Naive thymus-derived CD4-positive, alpha-beta T cell (primary cell): ENCODE measurements around the gene KRT79. TPM values are rescaled to one million over a fixed set of nuclear protein-coding genes. Genes with fewer than 3 reads are reported as not detected.

Experiments used
- ATAC-seq: fragments of 150-1000 bp; cut with Tn5 transposase; 2 replicates; pipeline ENCODE4 v1.10.0; 2021; ENCODE audit warnings: mild to moderate bottlenecking, moderate library complexity
- CTCF ChIA-PET: fragments of 350-600 bp; sonication (Branson Sonifier 250); formaldehyde crosslinking; loops from one replicate; lab custom pipeline; 2021; ENCODE audit warnings: antibody characterized with exemption; lab: Charles Lee
- POLR2A ChIA-PET: fragments of 350-600 bp; sonication (Branson Sonifier 250); formaldehyde crosslinking; loops from one replicate; lab custom pipeline; 2021; ENCODE audit warnings: antibody characterized with exemption, inconsistent platforms; lab: Charles Lee
- DNase-seq, 9 donors: peaks; one replicate each; pipeline versions ENCODE4 v3.0.0 to v3.0.0-alpha.2; 2020 to 2022; ENCODE audit warnings: mixed read lengths in 1 of 9
- H3K27ac ChIP-seq: one replicate; pipeline ENCODE4 v1.7.0; 2013; ENCODE audit warnings: mild to moderate bottlenecking, low read depth, low read length, moderate library complexity
- H3K27me3 ChIP-seq, 2 donors: one replicate each; pipeline ENCODE4 v1.7.0; 2013; ENCODE audit warnings: low read length in 2 of 2, mild to moderate bottlenecking in 2 of 2, moderate library complexity in 2 of 2; ENCODE audit not compliant: control insufficient read depth in 2 of 2, insufficient read depth in 2 of 2
- H3K36me3 ChIP-seq, 3 experiments: 1 replicate in 2 of 3; 2 replicates in 1 of 3; pipeline ENCODE4 v1.7.0; 2013; ENCODE audit warnings: low read length in 3 of 3, mild to moderate bottlenecking in 3 of 3, moderate library complexity in 1 of 3; ENCODE audit not compliant: insufficient read depth in 3 of 3, control insufficient read depth in 2 of 3
- H3K4me1 ChIP-seq, 2 donors: one replicate each; pipeline ENCODE4 v1.7.0; 2013; ENCODE audit warnings: low read length in 2 of 2, mild to moderate bottlenecking in 2 of 2, moderate library complexity in 1 of 2; ENCODE audit not compliant: control insufficient read depth in 2 of 2, insufficient read depth in 2 of 2
- H3K4me3 ChIP-seq: 2 replicates; pipeline ENCODE4 v1.7.0; 2013; ENCODE audit warnings: mild to moderate bottlenecking, low read length
- H3K9me3 ChIP-seq, 3 experiments: 1 replicate in 2 of 3; 2 replicates in 1 of 3; pipeline ENCODE4 v1.7.0; 2013; ENCODE audit warnings: low read length in 3 of 3; ENCODE audit not compliant: control insufficient read depth in 2 of 3
- H3K27ac Mint-ChIP-seq, 9 donors: one replicate each; pipeline ENCODE4 v1.8.0; 2020 to 2022; ENCODE audit warnings: mixed read lengths in 9 of 9, mild to moderate bottlenecking in 8 of 9, moderate library complexity in 5 of 9, inconsistent platforms in 2 of 9
- H3K27me3 Mint-ChIP-seq, 5 donors: one replicate each; pipeline ENCODE4 v1.8.0; 2021 to 2022; ENCODE audit warnings: mixed read lengths in 5 of 5, mild to moderate bottlenecking in 1 of 5
- H3K36me3 Mint-ChIP-seq, 5 donors: one replicate each; pipeline ENCODE4 v1.8.0; 2020 to 2022; ENCODE audit warnings: mixed read lengths in 5 of 5, mild to moderate bottlenecking in 3 of 5, inconsistent platforms in 1 of 5
- H3K4me1 Mint-ChIP-seq, 7 donors: one replicate each; pipeline ENCODE4 v1.8.0; 2020 to 2022; ENCODE audit warnings: mixed read lengths in 7 of 7, mild to moderate bottlenecking in 3 of 7, inconsistent platforms in 1 of 7
- H3K4me3 Mint-ChIP-seq, 10 donors: one replicate each; pipeline ENCODE4 v1.8.0; 2020 to 2022; ENCODE audit warnings: mild to moderate bottlenecking in 10 of 10, mixed read lengths in 10 of 10, moderate library complexity in 6 of 10, inconsistent platforms in 2 of 10
- H3K9me3 Mint-ChIP-seq, 11 donors: one replicate each; pipeline ENCODE4 v1.8.0; 2020 to 2022; ENCODE audit warnings: mixed read lengths in 11 of 11, mild to moderate bottlenecking in 4 of 11, inconsistent platforms in 1 of 11, moderate library complexity in 1 of 11
- intact Hi-C, 2 donors: fragments of 100-400 bp; cut with micrococcal nuclease; formaldehyde crosslinking; loops; one replicate each; pipeline ENCODE4 v1.15.1; 2023
- polyA plus RNA-seq, 2 donors: library from polyadenylated mRNA; unstranded; fragments of 300-500 nt; fragmentation: Illumina TruSeq; gene quantifications; one replicate each; pipeline ENCODE4 v1.2.3, GENCODE V29; 2021
- total RNA-seq, 6 experiments: library from RNA in 5 of 6; stranded (reverse) in 5 of 6; gene quantifications; 1 replicate in 5 of 6; 2 replicates in 1 of 6; pipeline ENCODE4 v1.2.3 and lab custom pipeline; 2021 to 2026

Gene KRT79
- total and polyA plus RNA-seq, 7 experiments from 2014 or later: not detected

DNA sequence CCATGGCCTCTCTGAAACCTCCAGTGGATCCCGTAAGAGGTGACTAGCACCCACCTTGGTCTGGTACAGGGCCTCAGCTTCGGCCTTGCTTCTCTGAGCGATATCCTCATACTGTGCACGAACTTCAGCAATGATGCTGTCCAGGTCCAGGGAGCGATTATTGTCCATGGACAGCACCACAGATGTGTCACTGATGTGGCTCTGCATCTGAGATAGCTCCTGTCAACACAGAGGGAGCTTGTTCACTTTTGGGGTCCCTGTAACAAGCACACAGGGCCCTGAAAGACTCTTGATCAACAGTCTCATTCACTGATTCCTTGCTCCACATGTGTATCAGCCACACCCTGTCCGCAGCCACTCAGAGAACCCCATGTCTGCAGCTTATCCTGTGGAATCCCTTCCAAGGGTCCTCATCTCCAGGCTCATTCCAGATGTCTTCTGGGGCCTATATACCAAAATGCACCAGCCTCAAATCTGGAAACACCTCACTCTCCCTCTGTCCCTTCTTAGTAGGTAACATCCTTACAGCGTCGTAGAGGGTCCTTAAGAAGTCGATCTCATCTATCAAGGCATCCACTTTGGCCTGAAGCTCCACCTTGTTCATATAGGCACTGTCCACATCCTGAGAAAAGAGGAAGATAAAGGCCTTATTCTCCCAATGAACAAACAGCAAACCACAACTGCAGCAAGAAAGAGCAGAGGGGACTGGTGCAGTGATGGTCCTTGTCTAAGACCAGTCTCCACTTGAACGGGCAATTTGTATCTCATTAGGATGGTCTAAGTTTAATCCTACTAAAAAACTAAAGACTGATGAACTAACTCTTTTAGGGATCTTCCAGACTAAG is 41.7 kb downstream of the KRT79 start:
- H3K36me3 Mint-ChIP-seq: no peaks in the 10 kb centered on the region
- Histone ChIP-seq H3K4me3 (no peak overlapping the region), H3K27me3 (no peaks in the 10 kb centered on the region), H3K4me1 (peaks cover 0 to 5% of the 10 kb centered on the region in 2 donors), H3K27ac (no peak overlapping the region), H3K36me3 (no peaks in the 10 kb centered on the region), H3K9me3 (no peaks in the 10 kb centered on the region)
- POLR2A ChIA-PET: no interaction called here
- no peak overlapping the region for H3K4me3 Mint-ChIP-seq
- peak overlapping the region in 2 of 9 donors; percentile 5 to 67 for H3K27ac Mint-ChIP-seq
- H3K9me3 Mint-ChIP-seq: peaks cover 0 to 1% (median 0%) of the 10 kb centered on the region in 11 donors
- peaks cover 8 to 36% (median 26%) of the 10 kb centered on the region in 7 donors for H3K4me1 Mint-ChIP-seq
- intact Hi-C loops: no loop called here
- CTCF ChIA-PET: no interaction called here
- ATAC-seq (no peak), DNase-seq (no peak)
- H3K27me3 Mint-ChIP-seq: peaks cover 20 to 46% (median 27%) of the 10 kb centered on the region in 5 donors

- DNase-seq: no peak
- POLR2A ChIA-PET: no interaction called here
- peaks cover 8 to 36% (median 26%) of the 10 kb centered on the region in 7 donors for H3K4me1 Mint-ChIP-seq
- peaks cover 0 to 1% (median 0%) of the 10 kb centered on the region in 11 donors for H3K9me3 Mint-ChIP-seq
- H3K27ac Mint-ChIP-seq: no peak overlapping the region
- H3K4me3 ChIP-seq: no peak overlapping the region
- no peak for ATAC-seq
- H3K27ac ChIP-seq: no peak overlapping the region
- H3K27me3 Mint-ChIP-seq: peaks cover 20 to 49% (median 27%) of the 10 kb centered on the region in 5 donors
- H3K27me3 ChIP-seq: no peaks in the 10 kb centered on the region
- CTCF ChIA-PET: no interaction called here
- intact Hi-C loops: no loop called here
- peak overlapping the region in 1 of 10 donors; percentile 0 for H3K4me3 Mint-ChIP-seq
- H3K36me3 Mint-ChIP-seq: no peaks in the 10 kb centered on the region
- H3K36me3 ChIP-seq: no peaks in the 10 kb centered on the region
- peaks cover 0 to 5% of the 10 kb centered on the region in 2 donors for H3K4me1 ChIP-seq
- H3K9me3 ChIP-seq: no peaks in the 10 kb centered on the region
Observed at GRCh38 chr12:52791271-52792184, 42.6 kb downstream of the KRT79 start.

GRCh38 chr12:52790427-52791270 is 43.5 kb downstream of the KRT79 start:
- Mint-ChIP-seq H3K36me3 (no peaks in the 10 kb centered on the region), H3K27ac (peak overlapping the region in 3 of 9 donors; percentile 3 to 28 (median 10)), H3K4me1 (peaks cover 8 to 36% (median 26%) of the 10 kb centered on the region in 7 donors), H3K9me3 (peaks cover 0 to 3% (median 0%) of the 10 kb centered on the region in 11 donors), H3K4me3 (peak overlapping the region in 7 of 10 donors; percentile 16 to 53 (median 42)), H3K27me3 (peaks cover 20 to 50% (median 27%) of the 10 kb centered on the region in 5 donors)
- ATAC-seq (no peak), DNase-seq (no peak)
- CTCF ChIA-PET: interaction anchor here (1.0 kb wide), 1 partner anchor 205 kb away, joined by 3 read pairs; no protein-coding TSS in a partner anchor
- Histone ChIP-seq H3K4me1 (peaks cover 0 to 5% of the 10 kb centered on the region in 2 donors), H3K4me3 (no peak overlapping the region), H3K36me3 (no peaks in the 10 kb centered on the region), H3K27me3 (no peaks in the 10 kb centered on the region), H3K27ac (no peak overlapping the region), H3K9me3 (no peaks in the 10 kb centered on the region)
- intact Hi-C loops: loop anchor here in 1 of 2 donors (1.0 kb wide), 1 partner anchor 109 kb away; no protein-coding TSS in a partner anchor
- POLR2A ChIA-PET: no interaction called here

GRCh38 chr12:52789637-52790426 is 44.3 kb downstream of the KRT79 start:
- intact Hi-C loops: loop anchor here in 1 of 2 donors (1.0 to 10.0 kb wide), 2 partner anchors 109 to 205 kb away; no protein-coding TSS in a partner anchor
- Histone ChIP-seq H3K27me3 (no peaks in the 10 kb centered on the region), H3K4me1 (peaks cover 0 to 5% of the 10 kb centered on the region in 2 donors), H3K4me3 (no peak overlapping the region), H3K9me3 (no peaks in the 10 kb centered on the region), H3K27ac (no peak overlapping the region), H3K36me3 (no peaks in the 10 kb centered on the region)
- Mint-ChIP-seq H3K4me1 (peaks cover 8 to 36% (median 26%) of the 10 kb centered on the region in 7 donors), H3K4me3 (peak overlapping the region in 8 of 10 donors; percentile 5 to 65 (median 50)), H3K36me3 (no peaks in the 10 kb centered on the region), H3K27me3 (peaks cover 20 to 54% (median 27%) of the 10 kb centered on the region in 5 donors), H3K27ac (peak overlapping the region in 2 of 9 donors; percentile 28 to 62), H3K9me3 (peaks cover 0 to 5% (median 0%) of the 10 kb centered on the region in 11 donors)
- CTCF ChIA-PET: interaction anchor here (1.0 kb wide), 1 partner anchor 204 kb away, joined by 3 read pairs; no protein-coding TSS in a partner anchor
- POLR2A ChIA-PET: no interaction called here
- ATAC-seq (no peak), DNase-seq (peak in 1 of 9 donors; percentile 5)

DNA sequence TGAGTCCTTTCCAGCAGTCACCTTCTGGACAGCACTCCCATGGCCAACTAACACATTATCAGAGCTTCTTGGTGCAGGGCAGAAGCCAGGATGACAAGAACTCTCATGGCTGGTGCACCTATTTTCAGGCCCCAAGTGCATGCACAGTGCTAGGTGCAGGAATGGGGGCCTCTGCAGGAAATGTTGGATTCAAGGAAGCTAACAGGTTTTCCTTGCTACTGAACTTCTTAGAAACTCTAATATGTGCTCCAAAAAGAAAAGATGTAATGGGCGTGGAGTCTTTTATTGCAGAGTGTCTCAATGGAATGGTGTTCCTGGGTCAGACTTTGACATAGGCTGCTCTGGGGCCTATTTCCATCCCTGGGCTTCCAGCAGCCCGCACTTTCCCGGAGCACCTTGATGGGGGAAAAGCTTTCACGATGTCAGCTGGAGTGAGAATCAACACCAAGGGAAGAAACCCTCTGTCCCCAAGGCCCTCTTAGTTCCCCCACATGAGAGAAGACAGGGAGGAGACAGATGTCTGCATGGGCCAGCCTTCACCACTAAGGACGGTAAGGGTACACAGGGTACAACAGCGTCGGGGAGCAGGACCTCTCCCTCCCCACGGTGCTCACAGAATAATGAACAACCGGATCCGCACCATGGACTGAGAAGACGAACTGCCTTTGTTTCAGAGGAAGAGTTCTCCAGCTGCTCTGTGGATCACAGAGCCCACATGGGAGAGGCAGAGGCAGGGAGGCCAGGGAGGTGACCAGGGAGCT is 45.1 kb downstream of the KRT79 start:
- CTCF ChIA-PET: no interaction called here

More for the DNA sequence above, 45.1 kb downstream of the KRT79 start:
- POLR2A ChIA-PET: no interaction called here
- DNase-seq (no peak), ATAC-seq (no peak)
- Histone ChIP-seq H3K27me3 (no peaks in the 10 kb centered on the region), H3K9me3 (no peaks in the 10 kb centered on the region), H3K27ac (no peak overlapping the region), H3K4me3 (no peak overlapping the region), H3K4me1 (peaks cover 0 to 5% of the 10 kb centered on the region in 2 donors), H3K36me3 (no peaks in the 10 kb centered on the region)
- Mint-ChIP-seq H3K27ac (peak overlapping the region in 3 of 9 donors; percentile 28 to 62 (median 40)), H3K4me1 (peaks cover 3 to 29% (median 19%) of the 10 kb centered on the region in 7 donors), H3K9me3 (peaks cover 0 to 5% (median 0%) of the 10 kb centered on the region in 11 donors), H3K36me3 (peaks cover 0 to under 1% (median 0%) of the 10 kb centered on the region in 5 donors), H3K4me3 (peak overlapping the region in 8 of 10 donors; percentile 5 to 65 (median 35)), H3K27me3 (peaks cover 20 to 54% (median 29%) of the 10 kb centered on the region in 5 donors)
- intact Hi-C loops: loop anchor here in 1 of 2 donors (10.0 kb wide), 1 partner anchor 204 kb away; no protein-coding TSS in a partner anchor
